Stimulated activated CD4-positive, alpha-beta T cell treated with anti-CD3 and anti-CD28 coated beads, TNF-alpha, amount 100 ng/mL, for 24 hours (primary cell): Measurements from ENCODE around the gene CIBAR2.

Source experiments
- DNase-seq, 3 experiments: peaks; one replicate each; pipeline ENCODE4 v3.0.0-alpha.2; 2020; ENCODE audit warnings: low read depth in 3 of 3

Gene CIBAR2

GRCh38 chr16:85112364-85112763 lies at the start of gene CIBAR2:
TSS of gene CIBAR2 (minus strand) at chr16:85112472. CDS start at chr16:85112352, 120 bp downstream.
- no peak for DNase-seq

GRCh38 chr16:85159179-85159980 lies 47.1 kb upstream of the CIBAR2 start:
- no peak for DNase-seq

- DNase-seq, result no peak
These were observed 46.5 kb upstream of the CIBAR2 start for GRCh38 chr16:85158743-85159178.

- DNase-seq, result no peak
These were observed 45.8 kb upstream of the CIBAR2 start for GRCh38 chr16:85157813-85158742.

- DNase-seq, result no peak
These were observed 45.1 kb upstream of the CIBAR2 start for GRCh38 chr16:85157372-85157771.

- no peak for DNase-seq
These were observed 44.6 kb upstream of the CIBAR2 start for GRCh38 chr16:85156869-85157268.

GRCh38 chr16:85156440-85156839 lies 44.2 kb upstream of the CIBAR2 start:
- no peak for DNase-seq

- DNase-seq, result no peak
These were observed 41.4 kb upstream of the CIBAR2 start for GRCh38 chr16:85153656-85154091.

- DNase-seq, result no peak
These were observed 40.8 kb upstream of the CIBAR2 start for GRCh38 chr16:85153046-85153445.

GRCh38 chr16:85152414-85153030 lies 40.2 kb upstream of the CIBAR2 start:
- DNase-seq, result no peak

GRCh38 chr16:85151603-85152413 lies 39.5 kb upstream of the CIBAR2 start:
- DNase-seq, result no peak

GRCh38 chr16:85151079-85151602 lies 38.9 kb upstream of the CIBAR2 start:
- no peak for DNase-seq

- DNase-seq, result no peak
These were observed 38.2 kb upstream of the CIBAR2 start for GRCh38 chr16:85150331-85150940.

GRCh38 chr16:85149776-85150175 lies 37.5 kb upstream of the CIBAR2 start:
- DNase-seq, result no peak

GRCh38 chr16:85148931-85149330 lies 36.7 kb upstream of the CIBAR2 start:
- no peak for DNase-seq

- DNase-seq, result no peak
These were observed 34.8 kb upstream of the CIBAR2 start for GRCh38 chr16:85146922-85147651.

GRCh38 chr16:85146532-85146797 lies 34.2 kb upstream of the CIBAR2 start:
- no peak for DNase-seq

GRCh38 chr16:85145734-85146531 lies 33.7 kb upstream of the CIBAR2 start:
- no peak for DNase-seq

GRCh38 chr16:85145188-85145587 lies 32.9 kb upstream of the CIBAR2 start:
- DNase-seq, result no peak
